ACHN (cell line): ENCODE results near the gene CACNA1C.

ENCODE experiments used
- DNase-seq: peaks from one replicate; pipeline ENCODE4 v3.0.0-alpha.2; 2015
- in situ Hi-C: cut with HindIII; loops from 2 replicates; pipeline ENCODE4 v1.10.0; 2017; ENCODE audit warnings: low sequenced_read_pairs, low pct_ligation_motif_present, low pct_unique_long_range_greater_than_20kb

The CACNA1C gene

DNA sequence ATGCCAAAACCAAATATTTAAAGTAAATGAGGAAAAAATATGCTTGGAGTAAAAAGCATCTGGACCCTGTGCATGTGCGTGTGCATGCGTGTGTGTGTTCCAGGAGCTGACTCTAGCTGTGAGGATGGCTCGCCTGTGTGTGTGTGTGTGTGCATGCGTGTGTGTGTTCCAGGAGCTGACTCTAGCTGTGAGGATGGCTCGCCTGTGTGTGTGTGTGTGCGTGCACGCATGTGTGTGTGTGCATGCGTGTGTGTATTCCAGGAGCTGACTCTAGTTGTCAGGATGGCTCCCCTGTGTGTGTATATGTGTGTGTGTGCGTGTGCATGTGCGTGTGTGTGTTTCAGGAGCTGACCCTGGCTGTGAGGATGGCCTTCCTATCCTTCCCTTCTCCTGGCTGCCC, 357.7 kb downstream of the CACNA1C start:
- DNase-seq, result no peak

GRCh38 chr12:2411011-2411410, 358.2 kb downstream of the CACNA1C start:
- DNase-seq, result no peak
- in situ Hi-C loops, result no loop called here

More for the DNA sequence above, 357.7 kb downstream of the CACNA1C start:
- in situ Hi-C loops, result no loop called here

- no peak for DNase-seq
- in situ Hi-C loops, result no loop called here
These were observed 359.0 kb downstream of the CACNA1C start for GRCh38 chr12:2411616-2412304.

GRCh38 chr12:2412305-2412643, 359.5 kb downstream of the CACNA1C start:
- DNase-seq, result no peak
- in situ Hi-C loops, result no loop called here

- in situ Hi-C loops, result no loop called here
- no peak for DNase-seq
These were observed 360.5 kb downstream of the CACNA1C start for GRCh38 chr12:2413301-2413700.

GRCh38 chr12:2413999-2414792, 361.4 kb downstream of the CACNA1C start:
- in situ Hi-C loops, result no loop called here
- DNase-seq, result no peak

DNA sequence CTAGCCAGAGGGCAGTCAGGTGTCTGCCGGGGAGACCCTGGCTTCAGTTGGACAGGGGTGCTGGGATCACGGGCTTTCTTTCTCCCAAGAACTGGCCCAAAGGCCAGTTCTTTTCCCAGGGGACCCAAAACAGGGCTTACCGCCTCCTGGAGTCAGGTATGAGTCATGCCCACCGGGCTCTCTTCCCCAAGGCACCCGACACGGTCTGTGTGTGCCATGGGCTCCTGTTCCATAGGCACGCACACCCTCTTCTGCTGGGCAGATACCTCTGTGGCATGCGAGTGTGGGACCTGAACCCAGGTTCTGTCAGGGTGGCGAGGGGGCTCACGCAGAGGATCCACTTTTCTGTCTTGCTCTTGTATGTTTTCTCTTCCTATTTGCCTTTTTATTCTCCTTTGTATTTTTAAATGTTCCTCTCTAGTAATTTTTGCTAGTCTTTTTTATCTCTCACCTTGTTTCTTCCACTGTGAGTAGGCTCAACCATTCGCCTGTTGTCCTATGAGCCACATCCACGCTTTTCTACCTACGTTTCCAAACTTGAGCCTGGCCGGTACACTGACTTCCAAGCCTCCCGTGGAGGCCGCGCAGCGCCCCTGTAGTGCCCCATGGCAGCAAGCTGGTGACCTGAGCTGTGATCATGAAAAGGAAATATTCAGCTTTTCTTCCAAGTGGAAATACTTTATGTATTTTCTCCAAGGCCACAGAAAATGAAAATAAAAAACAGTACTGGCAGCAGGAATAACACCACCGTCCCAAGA, 362.2 kb downstream of the CACNA1C start:
- peak; percentile 45 for DNase-seq
- in situ Hi-C loops, result no loop called here

DNA sequence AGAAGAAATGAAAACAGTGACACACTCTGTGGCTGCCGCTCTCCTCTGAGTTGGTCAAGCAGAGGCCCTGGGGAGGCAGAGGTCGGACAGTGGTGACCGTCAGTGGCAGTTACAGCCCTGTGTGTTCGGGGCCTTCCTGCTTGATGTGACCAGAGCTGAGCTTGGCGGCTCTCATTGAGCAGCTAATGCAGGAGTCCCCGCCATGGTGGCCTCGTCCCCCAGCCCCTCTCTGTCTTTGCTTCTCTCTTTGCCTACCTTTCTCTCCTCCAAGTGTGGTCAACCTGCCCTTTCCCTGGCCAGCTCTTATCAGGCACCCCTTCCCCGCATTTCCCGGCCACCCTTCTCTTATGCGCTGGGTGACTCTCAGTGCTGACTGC, 362.8 kb downstream of the CACNA1C start:
- DNase-seq, result no peak
- in situ Hi-C loops, result no loop called here

DNA sequence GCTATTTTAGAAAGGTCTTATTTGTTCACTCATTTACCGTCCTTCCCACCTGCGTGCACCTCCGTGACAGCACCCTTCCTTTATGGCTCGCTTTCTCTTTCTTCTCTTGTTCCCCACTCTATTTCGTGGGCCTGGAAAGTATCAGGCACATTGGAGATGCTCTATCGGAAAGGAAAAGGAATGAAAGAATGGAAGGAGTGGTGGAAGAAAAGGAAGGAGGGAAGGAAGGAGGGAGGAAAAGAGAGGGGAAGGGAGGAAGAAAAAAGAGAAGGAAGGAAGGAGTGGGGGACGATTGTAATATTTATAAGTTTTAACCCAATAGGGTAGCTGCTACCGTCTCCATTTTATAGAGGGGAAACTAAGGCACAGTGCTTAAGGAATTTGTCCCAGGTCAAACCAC, 363.4 kb downstream of the CACNA1C start:
- in situ Hi-C loops, result no loop called here
- no peak for DNase-seq

DNA sequence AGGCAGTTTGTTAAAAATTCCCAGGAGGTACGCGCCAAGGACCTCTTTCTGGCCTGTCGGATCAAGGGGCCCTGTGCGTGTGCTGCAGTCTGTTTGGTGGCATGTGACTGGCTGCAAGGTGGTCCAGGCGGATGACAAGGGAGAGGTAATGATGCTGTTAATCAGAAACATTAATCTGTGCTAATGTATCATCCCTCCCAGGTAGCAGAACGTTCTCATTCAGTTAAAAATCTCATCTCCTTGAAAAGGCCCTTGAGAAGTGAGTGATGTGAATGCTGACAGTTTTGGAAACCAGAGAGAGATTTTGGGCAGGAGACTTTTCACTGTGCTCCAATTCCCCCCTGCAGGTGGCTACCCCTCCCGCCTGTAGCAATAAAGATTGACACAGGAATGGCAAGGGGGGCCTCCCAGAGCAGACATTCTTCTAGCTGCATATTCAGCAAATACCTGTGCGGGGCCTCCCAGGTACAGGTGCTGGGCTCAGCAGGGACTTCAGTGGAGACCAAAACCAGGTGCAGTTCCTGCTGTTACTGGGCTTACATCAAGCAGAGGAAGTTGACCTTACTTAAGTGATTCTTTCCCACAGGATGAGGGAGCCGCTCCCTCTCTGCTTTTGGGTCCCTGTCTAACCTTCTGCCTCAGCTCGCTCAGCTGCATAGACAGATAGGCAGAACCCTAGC, 364.8 kb downstream of the CACNA1C start:
- in situ Hi-C loops, result no loop called here
- DNase-seq, result no peak

DNA sequence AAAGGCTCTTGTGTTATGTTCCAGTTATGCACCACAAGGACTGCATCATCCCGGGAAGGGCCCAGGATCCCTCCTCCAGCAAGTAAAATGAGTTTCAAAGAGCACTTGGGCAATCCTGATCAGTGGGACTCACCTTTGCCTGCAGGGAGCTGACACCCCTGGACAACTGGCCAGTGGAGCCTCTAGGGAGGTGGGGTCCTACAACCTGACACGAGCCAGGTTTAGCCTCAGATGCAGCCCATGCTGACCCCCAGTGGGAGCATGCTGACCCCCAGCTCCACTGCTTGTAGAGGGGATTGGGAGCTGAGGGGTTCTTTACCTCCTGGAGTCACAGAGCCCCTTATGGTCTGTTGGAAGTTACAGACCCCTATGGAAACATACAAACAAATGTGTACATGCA, 365.8 kb downstream of the CACNA1C start:
- in situ Hi-C loops, result no loop called here

DNA sequence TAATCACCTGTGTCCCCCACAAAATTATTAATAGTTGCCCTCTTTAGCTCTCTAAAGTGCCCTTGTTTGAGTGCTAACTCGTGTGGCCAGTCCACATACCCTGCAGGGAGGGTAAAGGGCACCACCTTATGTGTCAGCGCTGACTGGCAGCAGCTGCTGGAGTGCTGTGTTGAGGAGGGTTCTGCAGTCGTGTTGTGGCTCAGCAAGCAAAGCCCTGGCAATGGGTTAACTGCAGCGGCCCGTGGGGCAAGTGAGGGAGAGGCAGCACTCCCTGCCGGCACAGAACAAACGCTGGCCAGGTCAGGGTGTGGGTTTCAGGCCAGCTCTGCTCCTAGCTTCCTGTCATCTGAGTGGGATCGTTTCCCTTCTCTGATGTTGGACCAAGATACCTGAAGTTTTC, 369.8 kb downstream of the CACNA1C start:
- no peak for DNase-seq
- in situ Hi-C loops, result no loop called here

More for the DNA sequence above, 365.8 kb downstream of the CACNA1C start:
- no peak for DNase-seq

DNA sequence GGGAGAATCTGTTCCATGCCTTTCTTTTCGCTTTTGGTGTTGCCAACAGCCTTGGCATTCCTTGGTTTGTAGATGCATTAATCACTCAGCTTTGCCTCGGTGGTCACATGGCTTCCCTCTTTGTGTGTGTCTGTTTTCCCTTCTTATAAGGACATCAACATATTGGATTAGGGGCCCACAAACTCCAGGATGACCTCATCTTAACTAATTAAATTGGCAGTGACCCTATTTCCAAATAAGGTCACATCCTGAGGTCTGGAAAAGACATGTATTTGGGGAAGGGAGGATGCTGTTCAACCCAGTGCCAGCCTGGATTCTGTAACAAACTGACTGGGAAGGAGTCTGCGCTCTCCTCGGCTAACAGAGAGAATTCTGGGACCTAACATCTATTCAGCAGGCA, 376.2 kb downstream of the CACNA1C start:
- in situ Hi-C loops, result no loop called here

DNA sequence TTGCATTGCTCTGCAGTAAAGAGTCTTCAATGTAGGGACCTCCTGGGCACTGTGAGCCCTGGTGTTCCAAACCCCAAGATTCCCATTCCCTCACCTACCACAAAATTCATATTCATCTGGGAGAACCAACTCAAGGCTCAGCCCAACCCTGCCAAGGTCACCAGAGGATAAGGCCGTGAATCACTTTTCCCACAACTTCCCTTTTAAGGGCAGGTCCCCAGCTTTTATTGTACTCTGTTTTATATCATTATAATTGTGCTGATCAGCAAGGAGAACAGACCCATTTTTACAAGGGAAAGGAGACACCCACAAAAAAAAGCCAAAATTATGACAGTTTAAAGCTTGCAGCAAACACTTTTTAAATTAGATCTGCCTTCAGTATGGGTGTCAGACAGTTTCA, 379.0 kb downstream of the CACNA1C start:
- no peak for DNase-seq
- in situ Hi-C loops, result no loop called here

More for the DNA sequence above, 376.2 kb downstream of the CACNA1C start:
- no peak for DNase-seq

DNA sequence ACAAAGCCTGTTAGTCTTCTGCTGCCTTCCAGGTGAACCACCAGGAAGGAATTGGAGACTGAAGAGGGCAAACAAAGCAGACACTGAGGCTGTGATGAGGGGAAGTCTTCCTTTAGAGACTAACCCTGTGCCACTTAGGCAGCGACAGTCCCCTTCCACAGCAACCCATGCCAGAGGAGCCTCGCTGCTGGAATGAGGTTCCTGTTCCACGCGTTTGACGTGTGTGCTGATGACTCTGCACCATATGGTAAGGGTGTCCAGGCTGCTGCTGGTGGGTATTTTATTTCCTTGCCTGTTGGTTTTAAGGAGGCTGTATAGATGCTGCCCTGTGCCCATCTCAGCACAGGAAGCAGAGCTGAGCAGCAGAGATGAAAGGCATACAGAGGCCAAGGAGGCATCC, 380.1 kb downstream of the CACNA1C start:
- DNase-seq, result no peak
- in situ Hi-C loops, result no loop called here

GRCh38 chr12:2435511-2435910, 382.7 kb downstream of the CACNA1C start:
- no peak for DNase-seq
- in situ Hi-C loops, result no loop called here

DNA sequence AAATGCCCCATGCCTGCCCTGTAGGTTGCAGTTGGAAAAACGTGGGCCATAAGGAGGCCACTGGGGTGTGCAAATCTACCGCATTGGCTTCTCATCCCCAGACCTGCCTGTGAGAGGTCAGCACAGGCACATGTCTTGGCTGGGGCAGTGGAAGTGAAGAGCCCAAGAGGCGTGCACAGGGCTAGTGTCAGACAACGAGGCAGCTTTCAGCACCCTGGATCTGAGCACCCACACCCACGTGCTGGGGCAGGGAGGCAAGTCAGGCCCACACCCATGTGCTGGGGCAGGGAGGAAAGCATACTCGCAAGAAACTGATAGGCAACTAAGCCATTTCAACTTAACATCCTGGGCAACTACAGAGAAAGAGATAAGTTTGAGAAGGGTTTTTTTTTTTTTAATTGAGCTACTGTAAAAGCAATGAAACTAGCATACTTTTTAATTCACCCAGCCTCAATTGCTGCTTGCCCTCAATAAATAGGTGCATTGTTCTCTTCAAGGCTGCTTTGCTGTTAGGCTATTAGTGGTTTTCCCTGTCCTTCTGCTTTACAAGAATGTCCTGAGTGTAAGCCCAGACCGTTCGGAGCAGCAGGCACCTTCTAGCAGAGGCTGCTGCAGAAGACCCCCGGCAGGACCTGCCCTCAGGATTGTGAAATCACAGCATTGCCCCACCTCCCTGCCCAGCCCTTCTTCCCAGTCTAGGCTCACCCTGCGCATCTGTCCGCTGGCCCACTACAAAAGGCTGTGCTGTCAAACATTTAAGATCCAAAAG, 386.7 kb downstream of the CACNA1C start:
- in situ Hi-C loops, result no loop called here

DNA sequence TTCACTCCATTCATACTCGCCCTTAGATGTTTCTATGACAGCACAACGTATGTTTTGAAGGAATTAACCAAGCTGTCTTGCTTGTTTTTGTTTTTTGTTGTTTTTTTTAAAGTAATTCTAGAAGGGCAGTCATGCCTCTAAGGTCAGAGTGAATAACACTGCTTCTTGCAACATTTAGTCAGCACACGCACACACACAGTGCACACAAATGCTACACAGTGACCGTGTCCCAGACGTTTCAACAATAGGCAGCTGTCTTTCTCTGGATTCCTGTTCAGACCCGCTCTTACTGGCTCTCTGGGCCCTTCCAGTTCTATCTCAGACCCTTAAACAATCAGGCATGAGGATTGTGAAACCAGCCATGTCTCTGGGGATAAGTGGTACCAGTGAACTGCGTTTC, 391.0 kb downstream of the CACNA1C start:
- in situ Hi-C loops, result no loop called here
- no peak for DNase-seq

More for the DNA sequence above, 386.7 kb downstream of the CACNA1C start:
- no peak for DNase-seq
